GM12878 (cell line): Measurements from ENCODE around the gene FAM185A. TPM values are rescaled to one million over a fixed set of nuclear protein-coding genes. Genes with fewer than 3 reads are reported as not detected.
A peak's percentile ranks its signal among the peaks of the same experiment; 100 is the strongest.

Experiments used
- ATAC-seq: fragments of 200-7000 bp; cut with Tn5 transposase; 3 replicates; pipeline ENCODE4 v1.9.1; 2020; ENCODE audit warnings: mild to moderate bottlenecking, moderate library complexity
- BruUV-seq: library from RNA; stranded (reverse); fragments of 400-500 nt; replicated peaks from 2 replicates; lab custom pipeline; 2021; lab: Mats Ljungman, UMichigan
- CTCF ChIA-PET: fragments of 300-600 bp; sonication (Branson Sonifier 250); formaldehyde crosslinking; extraction: SDS; loops from one replicate; lab custom pipeline; 2021; ENCODE audit warnings: inconsistent platforms; lab: Yijun Ruan, JAX
- POLR2A ChIA-PET: fragments of 350-600 bp; formaldehyde crosslinking; extraction: SDS; loops from one replicate; lab custom pipeline; 2021; ENCODE audit warnings: inconsistent platforms; lab: Charles Lee
- RAD21 ChIA-PET: fragments of 300-600 bp; sonication (Branson Sonifier 250); formaldehyde crosslinking; loops from one replicate; lab custom pipeline; 2023; ENCODE audit warnings: antibody characterized with exemption; ENCODE audit not compliant: unreplicated experiment; lab: Charles Lee
- SMC1A ChIA-PET: fragments of 300-600 bp; sonication (Branson Sonifier 250); formaldehyde crosslinking; loops from one replicate; lab custom pipeline; 2023; ENCODE audit not compliant: unreplicated experiment, uncharacterized antibody; lab: Charles Lee
- DNase-seq: peaks from one replicate; pipeline ENCODE4 v3.0.0-alpha.2; 2011; ENCODE audit warnings: low read depth, low spot score
- FAIRE-seq: peaks from 3 replicates; lab custom pipeline; 2011; peaks lifted over from hg19 to GRCh38; lab: Jason Lieb, UNC
- H2AFZ ChIP-seq: 2 replicates; pipeline ENCODE4 v1.6.0; 2011; ENCODE audit warnings: low read depth, low read length, control low read depth; ENCODE audit not compliant: control insufficient read depth
- H3K27ac ChIP-seq: 2 replicates; pipeline ENCODE4 v1.5.1; 2011; ENCODE audit warnings: control low read depth; ENCODE audit not compliant: control insufficient read depth, insufficient read depth
- H3K27me3 ChIP-seq, 2 experiments: replicated peaks in 1 of 2; 2 replicates each; pipeline versions ENCODE4 v1.6.0 to v1.6.1; 2011; ENCODE audit warnings: low read length in 1 of 2; ENCODE audit not compliant: control insufficient read depth in 2 of 2, insufficient read depth in 2 of 2
- H3K36me3 ChIP-seq, 2 experiments: 2 replicates each; pipeline ENCODE4 v1.5.1; 2011; ENCODE audit warnings: low read length in 1 of 2; ENCODE audit not compliant: control insufficient read depth in 2 of 2, insufficient read depth in 2 of 2
- H3K4me1 ChIP-seq: 2 replicates; pipeline ENCODE4 v1.6.1; 2011; ENCODE audit warnings: mild to moderate bottlenecking, low read length, moderate library complexity, mixed read lengths; ENCODE audit not compliant: control insufficient read depth, insufficient read depth
- H3K4me2 ChIP-seq: 2 replicates; pipeline ENCODE4 v1.6.0; 2011; ENCODE audit warnings: control low read depth; ENCODE audit not compliant: control insufficient read depth, insufficient read depth
- H3K4me3 ChIP-seq: fragments of 200-600 bp; sonication (generic); 2 replicates; pipeline ENCODE4 v1.5.1; 2016
- H3K79me2 ChIP-seq: 2 replicates; pipeline ENCODE4 v1.6.0; 2011; ENCODE audit warnings: low read length; ENCODE audit not compliant: control insufficient read depth, insufficient read depth
- H3K9ac ChIP-seq: 2 replicates; pipeline ENCODE4 v1.8.0; 2011; ENCODE audit warnings: low read length, control low read depth, mixed read lengths; ENCODE audit not compliant: control insufficient read depth, insufficient read depth
- H3K9me3 ChIP-seq: replicated peaks from 3 replicates; pipeline ENCODE4 v1.5.1; 2011; ENCODE audit warnings: mild to moderate bottlenecking, low read length; ENCODE audit not compliant: control insufficient read depth, insufficient read depth
- H4K20me1 ChIP-seq: 2 replicates; pipeline ENCODE4 v1.6.0; 2011; ENCODE audit not compliant: control insufficient read depth, insufficient read depth
- ATF3 ChIP-seq: IDR thresholded peaks from 2 replicates; pipeline ENCODE4 v1.6.1; 2011; ENCODE audit warnings: low read depth, mild to moderate bottlenecking, low read length, moderate library complexity, borderline replicate concordance; ENCODE audit errors: extremely low read depth
- CBFB ChIP-seq: IDR thresholded peaks from 2 replicates; pipeline ENCODE4 v1.6.1; 2016; ENCODE audit warnings: antibody characterized with exemption, low read depth
- CEBPZ ChIP-seq: fragments of 150-350 bp; IDR thresholded peaks from 2 replicates; pipeline ENCODE4 v1.6.1; 2016; ENCODE audit warnings: low read depth, low read length
- CHD1 ChIP-seq: IDR thresholded peaks from 2 replicates; pipeline ENCODE4 v1.6.1; 2012; ENCODE audit warnings: low read depth, low read length, improper control_type of control experiment
- DPF2 ChIP-seq: fragments of 450-650 bp; IDR thresholded peaks from 2 replicates; pipeline ENCODE4 v1.6.1; 2017; ENCODE audit warnings: mild to moderate bottlenecking
- ETV6 ChIP-seq, 2 experiments: fragments of 450-650 bp in 1 of 2; IDR thresholded peaks in 1 of 2; conservative IDR thresholded peaks in 1 of 2; 2 replicates each; pipeline ENCODE4 v1.6.1; 2014; ENCODE audit warnings: antibody characterized with exemption in 1 of 2, borderline replicate concordance in 1 of 2, low read depth in 1 of 2, mild to moderate bottlenecking in 1 of 2, moderate library complexity in 1 of 2
- IKZF1 ChIP-seq: fragments of 450-650 bp; conservative IDR thresholded peaks from 2 replicates; pipeline ENCODE4 v1.6.1; 2017; ENCODE audit warnings: antibody characterized with exemption, mild to moderate bottlenecking
- MEF2B ChIP-seq: fragments of 450-650 bp; IDR thresholded peaks from 2 replicates; pipeline ENCODE4 v1.6.1; 2018; ENCODE audit warnings: mild to moderate bottlenecking, moderate library complexity; ENCODE audit not compliant: partially characterized antibody, poor library complexity, severe bottlenecking
- MTA2 ChIP-seq: fragments of 450-650 bp; IDR thresholded peaks from 2 replicates; pipeline ENCODE4 v1.6.1; 2016; ENCODE audit warnings: low read depth, mild to moderate bottlenecking, moderate library complexity
- MTA3 ChIP-seq: IDR thresholded peaks from 2 replicates; pipeline ENCODE4 v1.6.1; 2012; ENCODE audit warnings: low read length, inconsistent platforms, borderline replicate concordance
- NR2C2 ChIP-seq: IDR thresholded peaks from 2 replicates; pipeline ENCODE4 v1.6.1; 2011; ENCODE audit warnings: borderline replicate concordance, low read depth; ENCODE audit not compliant: control insufficient read depth, insufficient read length
- POLR2AphosphoS5 ChIP-seq: IDR thresholded peaks from 2 replicates; pipeline ENCODE4 v1.6.1; 2011; ENCODE audit warnings: mild to moderate bottlenecking, low read length, inconsistent platforms
- SIN3A ChIP-seq: IDR thresholded peaks from 2 replicates; pipeline ENCODE4 v1.6.1; 2012; ENCODE audit warnings: low read depth, low read length, improper control_type of control experiment
- SREBF1 ChIP-seq: IDR thresholded peaks from 2 replicates; pipeline ENCODE4 v1.6.1; 2012; ENCODE audit warnings: mild to moderate bottlenecking, low read length
- STAT1 ChIP-seq: fragments of 450-650 bp; conservative IDR thresholded peaks from 2 replicates; pipeline ENCODE4 v1.6.1; 2014; ENCODE audit warnings: antibody characterized with exemption, mild to moderate bottlenecking
- STAT3 ChIP-seq: IDR thresholded peaks from 2 replicates; pipeline ENCODE4 v1.6.1; 2011; ENCODE audit warnings: low read depth, low read length, improper control_type of control experiment
- YY1 ChIP-seq: IDR thresholded peaks from 2 replicates; pipeline ENCODE4 v1.6.1; 2011; ENCODE audit warnings: low read depth, mild to moderate bottlenecking, low read length
- WGBS: methylation state at CpG from one replicate; pipeline ENCODE4 v1.1.6; 2016; ENCODE audit warnings: low lambda C conversion rate; ENCODE audit not compliant: insufficient replicate concordance, insufficient coverage; ENCODE audit errors: missing lambda C conversion rate; 5-methylcytosine and 5-hydroxymethylcytosine counted together
- in situ Hi-C: fragments of 300-500 bp; cut with MboI; formaldehyde crosslinking; loops from 9 replicates; pipeline ENCODE4 v1.14.3; 2018; ENCODE audit warnings: mixed read lengths
- intact Hi-C: fragments of 100-400 bp; cut with micrococcal nuclease; formaldehyde crosslinking; loops from one replicate; pipeline ENCODE4 v1.14.2; 2022; ENCODE audit not compliant: unreplicated experiment
- polyA plus RNA-seq, 11 experiments: library from polyadenylated mRNA; depleted of rRNA in 4 of 11; unstranded in 6 of 11; stranded (reverse) in 5 of 11; fragments of >200 nt; fragmentation: Nextera tagmentation in 4 of 11; fragmentation: Illumina TruSeq in 1 of 11; extraction: Ambion mirVana in 4 of 11; extraction: Trizol in 1 of 11; gene quantifications; 1 replicate in 1 of 11; 2 replicates in 10 of 11; pipeline versions ENCODE4 v1.2.1 to v1.2.3, GENCODE V29; 2011 to 2016; ENCODE audit warnings: inconsistent platforms in 2 of 11, missing spikeins in 2 of 11, low read depth in 1 of 11
- total RNA-seq, 4 experiments: library from RNA; depleted of rRNA in 3 of 4; stranded (reverse); fragments of >200 nt in 3 of 4; fragmentation: Illumina TruSeq in 1 of 4; extraction: Trizol in 1 of 4; gene quantifications; 2 replicates each; pipeline versions ENCODE4 v1.2.1 to v1.2.3, GENCODE V29; 2013 to 2021
- TF ChIP-seq, protein P1 (sequence below): fragments of 450-650 bp; conservative IDR thresholded peaks from 2 replicates; pipeline ENCODE4 v1.6.1; 2017; ENCODE audit warnings: mild to moderate bottlenecking, moderate library complexity

The FAM185A gene
- total and polyA plus RNA-seq, 10 of the 15 experiments (the other 5 are each of a cell fraction or from before 2014, with no cell fraction given) = 1.9 to 12.8 (median 8.6) TPM

GRCh38 chr7:102834999-102835398 is 86.2 kb downstream of the FAM185A start:
- WGBS = 7% methylated on average over 1 of the region's 1 CpG
- H3K9ac ChIP-seq = no peak overlapping the region
- FAIRE-seq = peak; percentile 93
- TF ChIP-seq MTA2 (peak; percentile 63), MTA3 (peak; percentile 72; the same call in 1 of the 2 replicates), CBFB (peak; percentile 58; the same call in 1 of the 2 replicates), DPF2 (no peak), CEBPZ (no peak), YY1 (no peak), STAT3 (no peak), ETV6 (conservative IDR thresholded peaks at IDR 0.05 in 1 of 2, IDR thresholded peaks at IDR 0.05 in 1 of 2; ENCODE audit: borderline replicate concordance in 1 of 2, low read depth in 1 of 2) (peak in 1 of 2 experiments; percentile 45; a peak in 1 of 4 replicates), MEF2B (no peak), CHD1 (no peak), STAT1 (no peak), NR2C2 (no peak), POLR2AphosphoS5 (no peak), SIN3A (no peak), ATF3 (no peak), SREBF1 (no peak), IKZF1 (no peak)
- TF ChIP-seq, protein P1, sequence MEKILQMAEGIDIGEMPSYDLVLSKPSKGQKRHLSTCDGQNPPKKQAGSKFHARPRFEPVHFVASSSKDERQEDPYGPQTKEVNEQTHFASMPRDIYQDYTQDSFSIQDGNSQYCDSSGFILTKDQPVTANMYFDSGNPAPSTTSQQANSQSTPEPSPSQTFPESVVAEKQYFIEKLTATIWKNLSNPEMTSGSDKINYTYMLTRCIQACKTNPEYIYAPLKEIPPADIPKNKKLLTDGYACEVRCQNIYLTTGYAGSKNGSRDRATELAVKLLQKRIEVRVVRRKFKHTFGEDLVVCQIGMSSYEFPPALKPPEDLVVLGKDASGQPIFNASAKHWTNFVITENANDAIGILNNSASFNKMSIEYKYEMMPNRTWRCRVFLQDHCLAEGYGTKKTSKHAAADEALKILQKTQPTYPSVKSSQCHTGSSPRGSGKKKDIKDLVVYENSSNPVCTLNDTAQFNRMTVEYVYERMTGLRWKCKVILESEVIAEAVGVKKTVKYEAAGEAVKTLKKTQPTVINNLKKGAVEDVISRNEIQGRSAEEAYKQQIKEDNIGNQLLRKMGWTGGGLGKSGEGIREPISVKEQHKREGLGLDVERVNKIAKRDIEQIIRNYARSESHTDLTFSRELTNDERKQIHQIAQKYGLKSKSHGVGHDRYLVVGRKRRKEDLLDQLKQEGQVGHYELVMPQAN = no peak

More at GRCh38 chr7:102834999-102835398, 86.2 kb downstream of the FAM185A start:
- Histone ChIP-seq H3K27ac (no peak overlapping the region), H3K36me3 (no peaks in the 10 kb centered on the region), H3K4me2 (no peak overlapping the region), H3K9me3 (no peaks in the 10 kb centered on the region), H3K4me3 (no peak overlapping the region), H3K79me2 (no peaks in the 10 kb centered on the region), H3K27me3 (no peaks in the 10 kb centered on the region), H2AFZ (no peak overlapping the region), H3K4me1 (peaks cover 2% of the 10 kb centered on the region; the same call in 1 of the 2 replicates), H4K20me1 (no peaks in the 10 kb centered on the region)
- DNase-seq (peak; percentile 57), ATAC-seq (peak; percentile 86)
- ChIA-PET CTCF (no interaction called here), SMC1A (no interaction called here), POLR2A (no interaction called here), RAD21 (no interaction called here)
- in situ Hi-C loops = no loop called here
- intact Hi-C loops = no loop called here
- no TSS peak for BruUV-seq
